Activated CD8-positive, alpha-beta memory T cell treated with anti-CD3 and anti-CD28 coated beads, Interleukin-2, amount 50 U/mL, for 24 hours (primary cell): Measurements from ENCODE around the gene ZIM2.
"Not testable (repeated sequence)": the region's sequence is repeated elsewhere in the genome, so short reads cannot be mapped to it uniquely, and the experiment has no call there.

Experiments used
- DNase-seq: peaks from one replicate; pipeline ENCODE4 v3.0.0-alpha.2; 2020; ENCODE audit errors: extremely low read depth

The ZIM2 gene

GRCh38 chr19:56840451-56841192, at the start of gene ZIM2, which contains the start of gene PEG3:
ZIM2 (minus strand) TSS chr19:56840726; CDS start chr19:56824277, 16,449 bp downstream.
PEG3 (minus strand) TSS chr19:56840726; CDS start chr19:56824655, 16,071 bp downstream.
- DNase-seq = no peak

- no peak for DNase-seq
These were observed 44.9 kb upstream of the ZIM2 start for GRCh38 chr19:56885173-56885985.

DNA sequence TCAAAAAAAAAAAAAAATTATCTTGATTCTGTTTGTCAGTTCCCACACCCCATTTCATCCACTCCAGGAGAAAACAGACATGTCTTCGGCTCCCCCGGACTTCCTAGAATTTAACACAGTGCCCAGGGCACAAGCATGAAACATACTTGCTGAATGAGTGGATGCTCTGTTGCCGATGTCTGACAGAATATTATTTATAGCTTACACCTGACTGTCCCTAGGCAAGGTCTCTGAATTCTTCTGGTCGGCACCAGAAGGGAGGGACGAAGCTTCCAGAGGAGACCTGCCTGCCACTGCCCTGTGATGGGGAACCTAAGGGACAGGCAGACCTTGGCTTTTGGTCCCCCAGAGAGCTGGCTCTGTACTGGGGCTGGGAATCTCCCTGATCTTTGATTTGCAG, 43.9 kb upstream of the ZIM2 start:
- DNase-seq = no peak

GRCh38 chr19:56880592-56881190, 40.2 kb upstream of the ZIM2 start:
- DNase-seq = no peak

- no peak for DNase-seq
These were observed 36.7 kb upstream of the ZIM2 start for GRCh38 chr19:56877069-56877715.

- DNase-seq = no peak
These were observed 35.2 kb upstream of the ZIM2 start for GRCh38 chr19:56875717-56876116.

GRCh38 chr19:56874530-56874929, 34.0 kb upstream of the ZIM2 start:
- no peak for DNase-seq

DNA sequence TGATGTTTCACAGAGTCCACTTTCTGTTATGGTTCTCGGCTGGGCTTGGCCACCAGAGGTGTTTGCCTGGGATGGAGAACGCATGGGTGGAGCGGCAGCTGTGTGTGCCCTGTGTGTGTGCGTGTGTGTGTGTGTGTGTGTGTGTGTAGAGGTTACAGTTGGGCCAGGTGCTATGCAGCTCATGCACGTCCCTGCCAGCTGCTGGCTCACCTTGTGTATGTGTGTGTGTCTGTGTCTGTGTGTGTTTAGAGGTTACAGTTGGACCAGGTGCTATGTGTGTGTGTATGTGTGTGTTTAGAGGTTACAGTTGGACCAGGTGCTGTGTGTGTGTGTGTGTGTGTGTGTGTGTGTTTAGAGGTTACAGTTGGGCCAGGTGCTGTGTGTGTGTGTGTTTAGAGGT, 33.0 kb upstream of the ZIM2 start:
- no peak for DNase-seq

DNA sequence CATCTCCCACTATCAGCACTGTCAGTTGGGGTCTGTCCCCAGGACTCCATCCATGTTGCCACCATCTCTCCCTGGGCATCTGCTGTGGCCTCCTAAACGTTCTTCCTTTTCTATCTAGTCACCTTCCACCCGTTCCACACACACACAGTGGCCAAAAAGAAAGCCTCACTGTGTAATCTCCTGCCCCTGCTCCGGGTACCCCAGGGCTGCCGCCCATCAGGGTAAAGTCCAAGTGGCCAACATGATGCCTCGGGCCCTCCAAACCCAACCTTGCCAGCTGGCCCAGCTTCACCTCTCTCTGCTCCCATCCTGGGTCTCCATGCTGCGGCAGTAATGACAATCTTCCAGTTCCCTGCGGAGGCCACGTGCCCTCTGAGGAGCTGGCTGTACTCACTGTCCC, 29.4 kb upstream of the ZIM2 start:
- no peak for DNase-seq

DNA sequence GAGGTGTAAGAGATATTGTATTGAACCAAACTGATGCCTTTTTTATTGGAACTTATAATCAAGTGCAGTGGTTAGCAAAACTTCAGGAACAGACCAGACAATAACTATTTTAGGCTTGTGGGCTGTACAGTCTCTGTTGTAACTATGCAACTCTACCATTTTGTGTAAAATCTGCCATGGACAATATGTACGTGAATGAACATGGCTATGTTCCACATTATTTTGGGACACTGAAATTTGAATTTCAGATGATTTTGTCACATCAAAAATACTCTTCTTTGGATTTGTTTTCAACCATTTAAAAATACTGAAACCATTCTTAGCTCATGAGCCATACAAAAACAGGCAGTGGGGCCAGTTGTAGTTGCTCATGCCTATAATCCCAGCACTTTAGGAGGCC, 27.9 kb upstream of the ZIM2 start:
- DNase-seq = no peak

DNA sequence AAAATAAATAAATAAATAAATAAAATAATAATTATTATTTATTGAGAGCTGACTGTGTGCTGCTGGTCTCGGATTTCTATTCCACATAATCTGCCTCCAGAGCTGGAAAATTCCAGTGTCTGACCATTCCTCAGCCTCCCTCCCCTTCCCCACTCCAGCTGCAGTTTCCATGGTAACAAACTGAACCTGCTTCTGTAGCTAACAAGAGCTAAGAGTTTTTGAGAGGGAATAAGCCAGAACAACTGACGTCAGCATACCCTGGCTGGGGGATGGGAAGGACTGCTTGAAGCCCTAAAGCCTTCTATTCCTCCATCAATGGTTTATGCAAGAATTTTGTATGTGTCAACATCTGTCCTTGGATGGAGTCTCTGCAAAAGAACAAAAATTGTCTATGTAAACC, 26.0 kb upstream of the ZIM2 start:
- no peak for DNase-seq

GRCh38 chr19:56864443-56865125, 24.1 kb upstream of the ZIM2 start:
- no peak for DNase-seq

GRCh38 chr19:56862741-56863140, 22.2 kb upstream of the ZIM2 start:
- DNase-seq = no peak

DNA sequence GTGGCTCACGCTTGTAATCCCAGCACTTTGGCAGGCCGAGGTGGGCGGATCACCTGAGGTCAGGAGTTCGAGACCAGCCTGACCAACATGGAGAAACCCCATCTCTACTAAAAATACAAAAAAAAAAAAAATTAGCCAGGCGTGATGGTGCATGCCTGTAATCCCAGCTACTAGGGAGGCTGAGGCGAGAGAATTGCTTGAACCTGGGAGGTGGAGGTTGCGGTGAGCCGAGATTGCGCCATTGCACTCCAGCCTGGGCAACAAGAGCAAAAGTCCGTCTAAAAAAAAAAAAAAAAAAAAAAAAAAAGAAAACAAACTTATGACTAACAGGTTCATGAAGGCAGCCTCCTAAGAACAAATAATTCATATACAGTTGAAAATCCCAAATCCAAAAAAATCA, 19.9 kb upstream of the ZIM2 start:
- DNase-seq = not testable (repeated sequence)

DNA sequence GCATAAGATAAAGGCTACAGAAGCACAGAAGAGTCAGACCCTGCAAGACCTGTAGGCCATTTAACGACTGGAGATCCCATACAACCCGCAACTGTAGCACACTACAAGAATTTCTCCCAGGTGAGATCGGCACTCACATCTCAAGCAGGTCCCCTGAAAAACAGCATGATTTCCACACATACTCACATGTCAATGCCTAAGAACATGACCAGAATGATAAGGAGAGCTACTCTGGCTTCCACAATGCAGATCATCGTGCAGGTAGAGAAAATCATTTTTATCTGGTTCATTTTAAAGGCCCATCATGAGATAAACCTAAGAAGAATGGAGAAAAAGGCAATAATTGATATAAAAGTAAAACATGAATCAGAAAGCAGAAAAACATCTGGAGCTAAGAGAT, 17.5 kb upstream of the ZIM2 start:
- DNase-seq = no peak

GRCh38 chr19:56856822-56857221, 16.3 kb upstream of the ZIM2 start:
- no peak for DNase-seq

DNA sequence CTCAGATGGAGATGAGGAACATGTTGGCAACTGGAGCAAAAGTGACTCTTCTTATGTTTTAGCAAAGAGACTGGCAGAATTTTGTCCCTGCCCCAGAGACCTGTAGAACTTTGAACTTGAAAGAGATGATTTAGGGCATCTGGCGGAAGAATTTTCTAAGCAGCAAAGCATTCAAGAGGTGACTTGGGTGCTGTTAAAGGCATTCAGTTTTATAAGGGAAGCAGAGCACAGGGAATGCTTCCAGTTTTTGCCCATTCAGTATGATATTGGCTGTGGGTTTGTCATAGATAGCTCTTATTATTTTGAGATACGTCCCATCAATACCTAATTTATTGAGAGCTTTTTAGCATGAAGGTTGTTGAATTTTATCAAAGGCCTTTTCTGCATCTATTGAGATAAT, 11.8 kb upstream of the ZIM2 start:
- DNase-seq = not testable (repeated sequence)

DNA sequence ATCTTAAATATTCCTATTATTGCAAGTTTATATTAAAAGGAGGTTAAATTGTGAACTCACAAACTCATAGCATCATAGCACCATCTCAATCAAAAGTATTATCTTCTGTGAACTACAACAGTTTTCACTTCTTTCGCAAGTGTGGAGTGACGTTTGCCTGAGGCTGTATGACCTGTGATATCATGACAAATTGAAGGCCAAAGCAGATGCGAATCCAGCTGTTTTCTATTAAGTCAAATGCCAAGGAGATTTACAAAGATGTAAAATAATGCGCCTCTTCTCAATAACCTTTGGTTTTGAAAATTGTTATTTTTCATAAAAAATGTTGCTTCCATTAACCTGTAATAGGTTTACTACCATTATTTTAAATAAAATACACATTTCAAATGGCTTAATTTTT, 7.6 kb upstream of the ZIM2 start:
- DNase-seq = no peak

DNA sequence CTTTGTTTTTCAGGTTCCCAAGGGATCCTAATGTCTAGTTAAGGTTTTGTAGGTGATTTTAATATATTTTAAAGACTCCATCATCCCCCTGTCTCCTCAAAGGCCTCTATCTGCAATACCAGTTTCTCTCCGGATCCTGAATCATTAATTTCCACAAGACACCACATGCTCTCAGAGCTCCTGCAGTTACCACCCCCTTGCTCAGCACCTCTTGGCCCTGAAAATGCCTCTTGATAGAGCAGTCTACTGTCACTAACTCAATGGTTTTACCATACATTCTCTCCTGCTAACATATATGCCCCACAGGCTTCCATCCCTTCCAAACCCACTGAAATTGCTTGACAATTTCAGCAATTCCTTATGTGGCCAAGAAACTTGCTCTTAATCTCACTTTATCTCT, 1.9 kb upstream of the ZIM2 start:
- no peak for DNase-seq

DNA sequence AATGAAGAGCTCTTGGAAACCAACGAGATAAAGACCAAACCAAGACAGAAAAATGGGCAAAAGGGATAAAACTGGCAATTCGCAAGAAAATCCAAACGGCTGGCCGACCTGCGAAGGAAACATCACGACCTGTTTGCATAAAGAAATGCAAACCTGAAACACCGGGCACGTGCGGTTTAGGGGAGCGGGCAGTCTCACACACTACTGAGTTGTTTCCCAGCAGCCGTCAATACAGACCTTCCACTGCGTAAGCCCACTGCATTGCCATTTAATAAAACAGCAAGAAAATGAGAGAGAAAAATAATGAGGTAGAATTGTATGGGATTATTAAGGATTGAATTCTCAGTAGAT, 642 bp upstream of the ZIM2 start:
- no peak for DNase-seq

DNA sequence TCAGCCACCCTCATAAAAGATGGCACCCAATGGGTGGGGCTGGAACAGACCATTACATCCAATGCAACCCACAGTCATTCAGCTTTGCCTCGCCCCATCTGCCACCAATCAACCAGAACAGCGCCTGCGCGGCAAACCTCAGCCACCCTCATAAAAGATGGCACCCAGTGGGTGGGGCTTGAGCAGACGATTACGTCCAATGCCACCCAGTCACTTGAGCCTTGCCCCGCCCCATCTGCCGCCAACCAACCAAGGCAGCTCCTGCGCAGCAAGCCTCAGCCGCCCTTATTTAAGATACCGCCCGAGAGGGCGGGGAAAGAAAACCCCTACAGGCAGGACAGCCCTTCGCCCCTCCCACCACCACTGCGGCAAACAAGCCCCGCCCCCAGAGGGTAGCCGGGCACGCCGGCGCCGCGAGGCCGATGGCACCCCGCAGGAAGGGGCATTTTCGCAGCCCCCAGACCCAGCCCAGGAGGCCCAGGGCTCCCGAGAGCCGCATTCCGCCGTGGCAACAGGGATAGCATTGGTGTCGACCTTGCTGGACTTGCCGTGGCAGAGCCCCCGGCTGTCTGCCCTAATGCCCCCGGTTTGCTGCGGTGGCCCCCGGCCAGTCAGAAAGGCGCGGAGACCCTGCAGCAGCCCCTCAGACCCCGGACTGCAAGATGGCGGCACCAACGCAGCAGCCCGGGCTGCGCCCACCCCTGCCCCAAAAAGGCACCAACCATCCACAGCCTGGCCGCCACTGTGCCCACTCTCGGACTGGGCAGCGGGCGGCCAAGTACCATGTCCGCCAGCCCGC, 675 bp downstream of the ZIM2 start:
- no peak for DNase-seq
